IPS DF 6.9 (cell line): ENCODE data around the gene KDM5A.
"Not testable (repeated sequence)": the region's sequence is repeated elsewhere in the genome, so short reads cannot be mapped to it uniquely, and the experiment has no call there.

Experiments
- DNase-seq: peaks from one replicate; pipeline ENCODE4 v3.0.0-alpha.2; 2013; ENCODE audit warnings: low read depth, low spot score
- H3K27ac ChIP-seq: one replicate; pipeline ENCODE4 v1.5.1; 2013; ENCODE audit warnings: low read length, control low read depth
- H3K27me3 ChIP-seq: 2 replicates; pipeline ENCODE4 v1.6.1; 2013; ENCODE audit warnings: mild to moderate bottlenecking, low read length; ENCODE audit not compliant: control insufficient read depth, insufficient read depth
- H3K36me3 ChIP-seq: 2 replicates; pipeline ENCODE4 v1.6.1; 2013; ENCODE audit warnings: low read length; ENCODE audit not compliant: control insufficient read depth, insufficient read depth
- H3K4me1 ChIP-seq: 2 replicates; pipeline ENCODE4 v1.6.1; 2013; ENCODE audit warnings: low read length; ENCODE audit not compliant: control insufficient read depth, insufficient read depth
- H3K4me3 ChIP-seq: 2 replicates; pipeline ENCODE4 v1.5.1; 2013; ENCODE audit warnings: mild to moderate bottlenecking, low read length
- H3K9me3 ChIP-seq: 2 replicates; pipeline ENCODE4 v1.6.1; 2013; ENCODE audit warnings: low read length, inconsistent platforms; ENCODE audit not compliant: control insufficient read depth, insufficient read depth
- WGBS: extraction: QIAGEN DNeasy Blood & Tissue Kit; methylation state at CpG from one replicate; pipeline ENCODE4 v1.1.7; 2013; ENCODE audit warnings: mixed read lengths, missing lambda C conversion rate; ENCODE audit not compliant: insufficient read length, insufficient coverage; 5-methylcytosine and 5-hydroxymethylcytosine counted together

KDM5A gene

GRCh38 chr12:243381-243780, 145.7 kb downstream of the KDM5A start:
- H3K27me3 ChIP-seq, result no peaks in the 10 kb centered on the region
- WGBS, result no CpG with 5 or more reads among the region's 4 CpGs
- no peak overlapping the region for H3K4me3 ChIP-seq
- no peak for DNase-seq
- H3K27ac ChIP-seq, result no peak overlapping the region
- no peaks in the 10 kb centered on the region for H3K9me3 ChIP-seq
- no peaks in the 10 kb centered on the region for H3K36me3 ChIP-seq
- no peaks in the 10 kb centered on the region for H3K4me1 ChIP-seq

GRCh38 chr12:242496-242895, 146.6 kb downstream of the KDM5A start:
- H3K4me3 ChIP-seq, result no peak overlapping the region
- H3K4me1 ChIP-seq, result no peaks in the 10 kb centered on the region
- no CpG with 5 or more reads among the region's 15 CpGs for WGBS
- H3K36me3 ChIP-seq, result no peaks in the 10 kb centered on the region
- H3K9me3 ChIP-seq, result no peaks in the 10 kb centered on the region
- no peak for DNase-seq
- no peaks in the 10 kb centered on the region for H3K27me3 ChIP-seq
- no peak overlapping the region for H3K27ac ChIP-seq

- Histone ChIP-seq H3K4me1 (no peaks in the 10 kb centered on the region), H3K36me3 (no peaks in the 10 kb centered on the region), H3K9me3 (no peaks in the 10 kb centered on the region; the same call in 1 of the 2 replicates), H3K4me3 (no peak overlapping the region), H3K27me3 (no peaks in the 10 kb centered on the region), H3K27ac (no peak overlapping the region)
- no peak for DNase-seq
- WGBS, result no CpG with 5 or more reads among the region's 9 CpGs
These were observed 147.9 kb downstream of the KDM5A start for GRCh38 chr12:241266-241665.

- no CpG with 5 or more reads among the region's 9 CpGs for WGBS
- no peak for DNase-seq
- no peak overlapping the region for H3K4me3 ChIP-seq
- no peaks in the 10 kb centered on the region for H3K36me3 ChIP-seq
- no peak overlapping the region for H3K27ac ChIP-seq
- no peaks in the 10 kb centered on the region for H3K27me3 ChIP-seq
- no peaks in the 10 kb centered on the region for H3K4me1 ChIP-seq
- H3K9me3 ChIP-seq, result no peaks in the 10 kb centered on the region; the same call in 1 of the 2 replicates
These were observed 148.6 kb downstream of the KDM5A start for GRCh38 chr12:240566-240965.

- Histone ChIP-seq H3K27ac (no peak overlapping the region), H3K36me3 (no peaks in the 10 kb centered on the region), H3K4me1 (no peaks in the 10 kb centered on the region), H3K27me3 (no peaks in the 10 kb centered on the region), H3K9me3 (no peaks in the 10 kb centered on the region; the same call in 1 of the 2 replicates), H3K4me3 (no peak overlapping the region)
- no peak for DNase-seq
- no CpG with 5 or more reads among the region's 19 CpGs for WGBS
These were observed 150.3 kb downstream of the KDM5A start for GRCh38 chr12:238736-239398.

GRCh38 chr12:238116-238515, 151.0 kb downstream of the KDM5A start:
- Histone ChIP-seq H3K4me3 (no peak overlapping the region), H3K27ac (no peak overlapping the region), H3K36me3 (no peaks in the 10 kb centered on the region), H3K4me1 (no peaks in the 10 kb centered on the region), H3K9me3 (no peaks in the 10 kb centered on the region; the same call in 1 of the 2 replicates), H3K27me3 (no peaks in the 10 kb centered on the region)
- DNase-seq, result no peak
- no CpG with 5 or more reads among the region's 9 CpGs for WGBS

- H3K4me1 ChIP-seq, result no peaks in the 10 kb centered on the region
- no CpG with 5 or more reads among the region's 13 CpGs for WGBS
- H3K36me3 ChIP-seq, result no peaks in the 10 kb centered on the region
- no peaks in the 10 kb centered on the region; the same call in 1 of the 2 replicates for H3K9me3 ChIP-seq
- H3K27me3 ChIP-seq, result no peaks in the 10 kb centered on the region
- DNase-seq, result no peak
- H3K4me3 ChIP-seq, result no peak overlapping the region
- no peak overlapping the region for H3K27ac ChIP-seq
These were observed 151.9 kb downstream of the KDM5A start for GRCh38 chr12:237026-237815.

GRCh38 chr12:236445-236844, 152.7 kb downstream of the KDM5A start:
- Histone ChIP-seq H3K4me1 (no peaks in the 10 kb centered on the region), H3K36me3 (no peaks in the 10 kb centered on the region), H3K27ac (no peak overlapping the region), H3K9me3 (no peaks in the 10 kb centered on the region; the same call in 1 of the 2 replicates), H3K4me3 (no peak overlapping the region), H3K27me3 (no peaks in the 10 kb centered on the region)
- no CpG with 5 or more reads among the region's 3 CpGs for WGBS
- no peak for DNase-seq

- not testable (repeated sequence) for H3K27me3 ChIP-seq
- WGBS, result no CpG with 5 or more reads among the region's 4 CpGs
These were observed 153.2 kb downstream of the KDM5A start for GRCh38 chr12:235967-236366.

GRCh38 chr12:234891-235415, 154.2 kb downstream of the KDM5A start:
- Histone ChIP-seq H3K9me3 (no peaks in the 10 kb centered on the region; the same call in 1 of the 2 replicates), H3K4me1 (0 out of 2 replicates have a peak, but pooled peaks cover 2% of the 10 kb centered on the region), H3K36me3 (no peaks in the 10 kb centered on the region), H3K27me3 (no peaks in the 10 kb centered on the region), H3K27ac (no peak overlapping the region), H3K4me3 (no peak overlapping the region)
- WGBS, result no CpG with 5 or more reads among the region's 10 CpGs
- no peak for DNase-seq

More at GRCh38 chr12:235967-236366, 153.2 kb downstream of the KDM5A start:
- H3K4me3 ChIP-seq, H3K36me3 ChIP-seq, DNase-seq, H3K27ac ChIP-seq, H3K4me1 ChIP-seq, H3K9me3 ChIP-seq: not testable (repeated sequence)
